Measurements from ENCODE around the gene BARHL1. TPM values are rescaled to one million over a fixed set of nuclear protein-coding genes. Genes with fewer than 3 reads are reported as not detected.

BARHL1 gene
- total RNA-seq, 1 donor from 2014 or later, result not detected

DNA sequence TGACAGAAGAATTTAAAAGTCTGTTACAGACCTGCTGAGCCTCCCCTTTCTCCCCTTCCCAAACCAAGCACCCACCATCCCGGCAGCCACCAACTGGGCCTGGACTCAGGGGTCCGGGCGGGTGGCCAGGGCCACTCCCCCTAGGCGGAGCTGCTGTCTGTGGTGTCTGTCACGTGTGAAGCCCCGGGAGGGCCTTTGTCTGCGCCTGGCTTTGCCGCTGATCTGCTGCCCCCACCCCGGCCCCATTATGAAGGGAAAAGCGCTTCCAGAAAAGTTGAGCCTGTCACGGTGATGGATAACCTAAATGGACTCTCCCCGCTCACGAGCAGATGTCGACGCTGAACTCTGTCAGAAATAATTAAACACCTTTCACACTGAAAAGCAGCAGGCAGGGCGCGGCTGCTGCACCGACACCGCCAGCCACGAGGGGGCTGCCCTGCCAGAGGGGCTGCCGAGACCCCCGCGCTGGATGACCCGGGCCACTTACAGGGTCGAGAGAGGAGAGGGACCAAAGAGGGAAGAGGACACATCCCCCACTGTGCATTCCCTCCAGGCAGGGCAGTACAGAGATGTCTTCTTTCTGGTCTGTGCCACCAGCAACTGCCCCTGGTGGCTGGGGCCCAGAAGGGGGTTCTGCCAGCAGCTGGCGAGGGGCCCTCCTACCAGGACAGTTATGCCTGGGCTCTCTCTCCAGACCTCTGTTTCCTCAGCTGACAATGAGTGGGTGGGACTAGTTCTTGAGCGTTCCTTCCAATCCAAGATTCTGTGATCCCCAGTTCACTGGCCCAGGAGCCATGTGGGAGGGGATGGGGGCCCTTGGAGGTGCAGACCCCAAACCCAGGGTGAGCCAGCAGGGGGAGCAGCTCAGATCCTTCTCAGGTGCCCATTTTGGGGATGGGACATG, 36.0 kb upstream of the BARHL1 start:
- no peak for ATAC-seq

DNA sequence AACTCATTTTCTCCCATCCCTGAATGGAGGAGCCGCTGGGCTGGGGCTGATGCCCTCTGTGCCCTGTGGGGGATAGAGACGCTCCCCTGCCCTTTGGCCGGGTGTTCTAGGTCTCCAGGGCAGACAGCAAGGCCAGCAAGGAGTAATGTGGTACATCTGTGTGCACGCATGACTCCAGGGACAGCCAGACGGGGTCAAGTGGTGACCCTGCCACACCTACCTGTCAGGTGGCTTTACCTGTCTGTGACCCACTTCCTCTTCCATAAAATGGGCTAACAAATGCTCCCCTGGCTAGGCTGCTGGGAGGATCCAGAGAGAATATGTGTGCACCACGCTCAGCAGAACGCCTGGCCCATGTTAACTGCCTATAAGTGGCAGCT, 35.4 kb upstream of the BARHL1 start:
- Histone ChIP-seq H3K27me3 (peaks cover 13% of the 10 kb centered on the region), H3K9me3 (no peaks in the 10 kb centered on the region), H3K27ac (no peak overlapping the region), H3K4me1 (no peaks in the 10 kb centered on the region), H3K4me3 (no peak overlapping the region), H3K36me3 (no peaks in the 10 kb centered on the region)
- DNase-seq (no peak), ATAC-seq (no peak)
- TF ChIP-seq CTCF (IDR thresholded peaks at IDR 0.05), result no peak
- intact Hi-C loops (cut with DNase I), result no loop called here

More for the DNA sequence above, 36.0 kb upstream of the BARHL1 start:
- intact Hi-C loops (cut with DNase I), result no loop called here
- no peak for DNase-seq
- Histone ChIP-seq H3K27me3 (peaks cover 13% of the 10 kb centered on the region), H3K4me3 (no peak overlapping the region), H3K9me3 (no peaks in the 10 kb centered on the region), H3K36me3 (no peaks in the 10 kb centered on the region), H3K27ac (no peak overlapping the region), H3K4me1 (no peaks in the 10 kb centered on the region)
- no peak for TF ChIP-seq CTCF (IDR thresholded peaks at IDR 0.05)

- DNase-seq (no peak), ATAC-seq (no peak)
- peaks cover 13% of the 10 kb centered on the region for H3K27me3 ChIP-seq
- H3K9me3 ChIP-seq, result no peaks in the 10 kb centered on the region
- no peak overlapping the region for H3K27ac ChIP-seq
- H3K36me3 ChIP-seq, result no peaks in the 10 kb centered on the region
- no peak for TF ChIP-seq CTCF (IDR thresholded peaks at IDR 0.05)
- intact Hi-C loops (cut with DNase I), result no loop called here
- no peak overlapping the region for H3K4me3 ChIP-seq
- H3K4me1 ChIP-seq, result no peaks in the 10 kb centered on the region
Observed at GRCh38 chr9:132547436-132547835, 35.0 kb upstream of the BARHL1 start.

- TF ChIP-seq CTCF (IDR thresholded peaks at IDR 0.05), result no peak
- DNase-seq, result no peak
- Histone ChIP-seq H3K4me3 (no peak overlapping the region), H3K27me3 (peaks cover 13% of the 10 kb centered on the region), H3K4me1 (no peaks in the 10 kb centered on the region), H3K27ac (no peak overlapping the region), H3K36me3 (no peaks in the 10 kb centered on the region), H3K9me3 (no peaks in the 10 kb centered on the region)
- no peak for ATAC-seq
- intact Hi-C loops (cut with DNase I), result no loop called here
Observed at GRCh38 chr9:132547976-132548730, 34.3 kb upstream of the BARHL1 start.

GRCh38 chr9:132548751-132549640, 33.4 kb upstream of the BARHL1 start:
- no peaks in the 10 kb centered on the region for H3K9me3 ChIP-seq
- no peak for DNase-seq
- intact Hi-C loops (cut with DNase I), result no loop called here
- H3K27ac ChIP-seq, result no peak overlapping the region
- H3K4me3 ChIP-seq, result no peak overlapping the region
- H3K27me3 ChIP-seq, result peaks cover 13% of the 10 kb centered on the region
- ATAC-seq, result no peak
- no peaks in the 10 kb centered on the region for H3K4me1 ChIP-seq
- no peak for TF ChIP-seq CTCF (IDR thresholded peaks at IDR 0.05)
- H3K36me3 ChIP-seq, result no peaks in the 10 kb centered on the region

Measured in upper lobe of right lung (tissue), 1 donor.